RWPE1 (cell line): ENCODE data around the gene CTBP2.
A peak's percentile ranks its signal among the peaks of the same experiment; 100 is the strongest.
"Not testable (repeated sequence)": the region's sequence is repeated elsewhere in the genome, so short reads cannot be mapped to it uniquely, and the experiment has no call there.

Source experiments
- CTCF ChIA-PET: fragments of 350-600 bp; sonication (Branson Sonifier 250); formaldehyde crosslinking; extraction: SDS; loops from one replicate; lab custom pipeline; 2021; lab: Yijun Ruan, JAX
- POLR2A ChIA-PET: fragments of 400-600 bp; formaldehyde crosslinking; extraction: SDS; loops from one replicate; lab custom pipeline; 2020; ENCODE audit warnings: antibody characterized with exemption; ENCODE audit not compliant: low non-redundant PET; lab: Yijun Ruan, JAX
- DNase-seq: peaks from one replicate; pipeline ENCODE4 v3.0.0; 2012; ENCODE audit warnings: low spot score
- H3K27ac ChIP-seq: fragments of 450-650 bp; 2 replicates; pipeline ENCODE4 v1.5.1; 2017
- TF ChIP-seq, protein P1 (sequence below): fragments of 450-650 bp; conservative IDR thresholded peaks from 2 replicates; pipeline ENCODE4 v1.5.1; 2017; ENCODE audit warnings: low read depth, mild to moderate bottlenecking

CTBP2 gene

DNA sequence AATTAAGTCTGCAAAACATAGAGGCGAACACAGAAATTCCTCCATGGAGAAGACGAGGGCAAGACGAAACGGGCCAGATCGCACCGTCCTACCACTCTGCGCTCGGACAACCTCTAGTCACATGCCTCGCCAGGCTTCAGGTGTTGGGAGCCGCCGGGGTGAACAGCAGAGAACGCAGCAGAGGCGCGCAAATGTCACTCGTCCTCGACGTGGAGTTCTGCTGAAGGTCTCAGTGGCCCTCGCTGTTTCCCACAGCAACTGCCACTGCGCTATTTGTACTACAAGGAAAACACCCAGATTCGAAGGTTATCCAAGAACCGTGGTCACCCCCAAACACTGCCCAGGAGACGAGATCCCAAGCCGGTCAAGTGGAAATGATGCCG, 9.2 kb downstream of the CTBP2 start:
- no peak for DNase-seq
- POLR2A ChIA-PET: no interaction called here
- CTCF ChIA-PET: no interaction called here
- TF ChIP-seq, protein P1, sequence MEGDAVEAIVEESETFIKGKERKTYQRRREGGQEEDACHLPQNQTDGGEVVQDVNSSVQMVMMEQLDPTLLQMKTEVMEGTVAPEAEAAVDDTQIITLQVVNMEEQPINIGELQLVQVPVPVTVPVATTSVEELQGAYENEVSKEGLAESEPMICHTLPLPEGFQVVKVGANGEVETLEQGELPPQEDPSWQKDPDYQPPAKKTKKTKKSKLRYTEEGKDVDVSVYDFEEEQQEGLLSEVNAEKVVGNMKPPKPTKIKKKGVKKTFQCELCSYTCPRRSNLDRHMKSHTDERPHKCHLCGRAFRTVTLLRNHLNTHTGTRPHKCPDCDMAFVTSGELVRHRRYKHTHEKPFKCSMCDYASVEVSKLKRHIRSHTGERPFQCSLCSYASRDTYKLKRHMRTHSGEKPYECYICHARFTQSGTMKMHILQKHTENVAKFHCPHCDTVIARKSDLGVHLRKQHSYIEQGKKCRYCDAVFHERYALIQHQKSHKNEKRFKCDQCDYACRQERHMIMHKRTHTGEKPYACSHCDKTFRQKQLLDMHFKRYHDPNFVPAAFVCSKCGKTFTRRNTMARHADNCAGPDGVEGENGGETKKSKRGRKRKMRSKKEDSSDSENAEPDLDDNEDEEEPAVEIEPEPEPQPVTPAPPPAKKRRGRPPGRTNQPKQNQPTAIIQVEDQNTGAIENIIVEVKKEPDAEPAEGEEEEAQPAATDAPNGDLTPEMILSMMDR: no peak
- H3K27ac ChIP-seq: peak overlapping the region; percentile 78

DNA sequence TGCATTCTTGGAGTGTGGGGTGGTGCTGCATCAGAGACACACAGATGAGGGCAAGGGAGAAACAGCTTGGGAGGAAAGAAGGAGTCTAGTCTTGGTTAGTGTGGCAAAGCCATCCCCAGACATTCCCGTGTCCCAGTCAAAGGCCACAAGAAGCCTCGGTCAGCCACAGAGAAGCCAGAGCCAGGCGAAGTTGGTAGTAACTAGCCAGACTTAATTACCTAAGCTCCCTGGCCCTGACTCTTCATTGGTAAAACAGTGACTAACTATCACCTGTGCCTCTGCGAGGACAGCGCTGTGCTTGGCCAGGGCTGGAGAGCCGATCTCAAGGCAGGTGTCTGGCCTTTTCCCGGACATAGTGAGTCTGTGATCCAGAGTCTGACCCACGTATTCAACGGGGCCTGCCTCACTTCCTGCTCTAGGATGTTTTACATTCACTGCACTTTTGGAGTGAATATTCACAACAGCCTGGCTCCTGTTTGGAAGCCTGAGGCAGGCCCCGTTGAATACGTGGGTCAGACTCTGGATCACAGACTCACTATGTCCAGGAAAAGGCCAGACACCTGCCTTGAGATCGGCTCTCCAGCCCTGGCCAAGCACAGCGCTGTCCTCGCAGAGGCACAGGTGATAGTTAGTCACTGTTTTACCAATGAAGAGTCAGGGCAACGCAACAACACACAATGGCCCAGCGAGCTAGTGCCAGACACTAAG, 9.8 kb downstream of the CTBP2 start:
- H3K27ac ChIP-seq: peak overlapping the region; percentile 78
- CTCF ChIA-PET, DNase-seq, POLR2A ChIA-PET: not testable (repeated sequence)

DNA sequence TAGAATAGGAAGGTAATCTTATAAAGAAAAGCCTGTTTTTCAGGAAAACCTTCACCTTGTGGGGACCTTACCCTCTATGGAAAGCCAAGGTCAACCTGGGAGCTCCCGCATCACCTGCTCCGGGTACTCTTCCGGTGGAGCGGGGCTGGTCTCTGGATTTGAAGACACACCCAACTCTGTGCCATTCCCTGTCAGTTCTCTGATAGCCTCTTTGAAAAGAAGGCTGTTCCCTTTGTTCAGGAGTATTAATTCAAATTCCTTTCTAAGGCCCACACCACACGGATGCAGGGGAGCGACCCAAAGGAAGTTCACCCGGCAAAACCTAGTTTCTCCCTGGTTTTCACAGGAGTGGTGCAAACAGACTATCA, 10.7 kb downstream of the CTBP2 start:
- ChIA-PET CTCF (interaction anchor here (1.0 kb wide), 1 partner anchor 29 kb away, joined by 3 read pairs; no protein-coding TSS in a partner anchor), POLR2A (no interaction called here)
- no peak for DNase-seq
- TF ChIP-seq, protein P1: no peak
- peak overlapping the region; percentile 78 for H3K27ac ChIP-seq

DNA sequence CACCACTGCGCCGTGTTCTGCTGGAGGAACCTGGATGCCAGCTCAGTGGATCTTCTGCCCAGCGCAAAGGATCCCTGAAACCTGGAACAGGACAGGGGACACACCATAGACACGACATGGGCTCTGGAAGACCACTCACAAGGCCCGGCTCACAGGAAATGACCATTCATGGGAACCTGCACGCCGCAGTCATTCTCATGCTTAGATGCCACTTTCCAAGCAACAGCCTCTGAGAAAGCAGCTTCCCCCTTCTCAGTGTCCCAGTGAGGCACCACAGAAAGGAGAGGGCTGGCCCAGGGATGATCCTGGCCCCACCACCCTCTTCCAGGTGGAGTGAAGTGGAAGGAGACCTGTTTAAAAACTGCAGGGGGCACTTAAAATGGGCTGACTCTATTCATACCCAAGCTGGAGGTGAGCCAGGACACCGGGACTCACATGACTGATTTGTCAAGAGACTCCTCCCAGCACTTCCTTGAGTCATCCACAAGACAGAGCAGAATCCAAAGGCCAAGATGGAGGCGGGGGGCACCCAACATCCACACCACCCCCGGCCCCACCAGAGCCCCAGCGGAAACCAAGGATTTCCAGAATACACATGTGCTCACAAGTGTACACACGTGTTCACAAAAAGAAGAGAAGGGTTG, 11.2 kb downstream of the CTBP2 start:
- DNase-seq: peak; percentile 76
- ChIA-PET CTCF (interaction anchor here (0.6 to 1.1 kb wide), 5 partner anchors 29 to 88 kb away, joined by 3 to 5 read pairs (median 3); no protein-coding TSS in a partner anchor), POLR2A (no interaction called here)
- H3K27ac ChIP-seq: peak overlapping the region; percentile 78
- TF ChIP-seq, protein P1: no peak

DNA sequence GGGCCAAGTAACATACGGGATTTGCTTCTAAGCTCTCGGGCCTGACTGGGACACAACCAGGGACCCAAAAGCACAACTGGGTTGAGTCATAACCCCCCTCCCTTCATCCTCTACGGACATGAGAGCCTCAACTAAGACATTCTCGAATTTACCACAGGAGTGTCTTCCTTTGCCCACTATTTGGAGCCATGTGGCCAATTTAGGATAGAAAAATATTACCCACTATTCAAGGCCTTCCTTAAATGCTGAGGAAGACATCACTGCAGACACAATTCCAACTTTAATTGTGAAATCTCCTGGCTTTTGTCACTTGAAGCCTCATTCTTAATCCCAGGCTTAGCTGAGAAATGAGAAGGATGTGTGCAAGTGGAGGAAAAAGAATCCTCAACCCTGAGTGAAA, 11.8 kb downstream of the CTBP2 start:
- peak overlapping the region; percentile 78 for H3K27ac ChIP-seq
- TF ChIP-seq, protein P1: no peak
- ChIA-PET POLR2A (no interaction called here), CTCF (interaction anchor here (0.8 to 1.2 kb wide), 3 partner anchors 46 to 87 kb away, joined by 3 to 4 read pairs (median 3); no protein-coding TSS in a partner anchor)
- no peak for DNase-seq

DNA sequence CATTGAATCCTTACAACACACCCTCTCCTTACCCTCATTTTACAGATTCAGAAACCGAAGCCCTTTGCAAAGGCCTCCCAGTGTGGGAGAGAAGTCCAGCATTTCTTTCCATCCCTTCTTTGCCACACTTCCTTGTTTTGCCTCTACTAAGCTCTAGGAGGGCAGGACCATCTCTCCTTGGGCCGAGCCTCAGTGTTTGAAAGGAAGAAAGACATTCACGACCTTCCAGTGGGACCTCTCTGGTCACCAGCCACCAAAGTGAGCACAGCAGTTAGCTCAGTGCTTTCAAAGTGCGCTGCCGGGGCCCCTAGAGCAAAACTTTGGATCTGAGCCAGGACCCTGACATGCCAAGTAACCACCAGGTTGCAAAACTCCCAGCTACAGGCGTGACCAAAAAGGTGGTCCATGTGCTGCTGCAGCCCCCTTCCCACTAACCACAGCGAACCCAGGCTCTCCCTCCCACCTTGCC, 12.4 kb downstream of the CTBP2 start:
- ChIA-PET CTCF (interaction anchor here (1.1 to 1.2 kb wide), 2 partner anchors 45 to 83 kb away, joined by 3 to 4 read pairs; no protein-coding TSS in a partner anchor), POLR2A (no interaction called here)
- no peak for DNase-seq
- TF ChIP-seq, protein P1: no peak
- peak overlapping the region; percentile 78 for H3K27ac ChIP-seq
